Skeletal muscle cell (primary cell): ENCODE results near the gene OR4K2.
"Not testable (repeated sequence)": the region's sequence is repeated elsewhere in the genome, so short reads cannot be mapped to it uniquely, and the experiment has no call there.

ENCODE experiments used
- DNase-seq: peaks from one replicate; pipeline ENCODE4 v3.0.0-alpha.2; 2010; ENCODE audit warnings: low read depth
- H3K4me3 ChIP-seq: 2 replicates; pipeline ENCODE4 v1.5.1; 2011; ENCODE audit warnings: low read depth, mild to moderate bottlenecking, control low read depth, low read length, moderate library complexity

OR4K2 gene, protein sequence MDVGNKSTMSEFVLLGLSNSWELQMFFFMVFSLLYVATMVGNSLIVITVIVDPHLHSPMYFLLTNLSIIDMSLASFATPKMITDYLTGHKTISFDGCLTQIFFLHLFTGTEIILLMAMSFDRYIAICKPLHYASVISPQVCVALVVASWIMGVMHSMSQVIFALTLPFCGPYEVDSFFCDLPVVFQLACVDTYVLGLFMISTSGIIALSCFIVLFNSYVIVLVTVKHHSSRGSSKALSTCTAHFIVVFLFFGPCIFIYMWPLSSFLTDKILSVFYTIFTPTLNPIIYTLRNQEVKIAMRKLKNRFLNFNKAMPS

DNA sequence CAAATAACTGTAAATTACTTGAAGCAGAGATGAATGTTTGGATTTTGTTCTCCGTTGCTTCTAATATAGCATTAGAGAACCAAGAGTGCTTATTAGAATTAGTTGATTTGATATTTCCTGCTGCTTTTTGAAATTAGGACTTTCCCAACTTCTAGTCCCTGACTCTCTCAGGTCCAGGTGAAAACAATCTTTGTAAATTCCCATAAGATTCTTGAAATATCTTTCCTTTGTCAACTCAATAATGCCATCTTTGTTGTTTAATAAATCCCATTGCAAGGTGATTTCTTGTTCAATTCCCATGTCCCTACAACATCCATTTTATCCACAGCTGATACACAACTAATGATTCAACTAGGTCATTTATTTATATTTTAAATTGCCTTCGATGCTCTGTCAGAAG, at the start of gene OR4K2:
Gene OR4K2 (plus strand): TSS at position 301 of the 400 bp plus-strand sequence. CDS start 1,126 bp downstream, outside the sequence.
- no peak for DNase-seq
- H3K4me3 ChIP-seq, result no peak within 1 kb of the TSS

DNA sequence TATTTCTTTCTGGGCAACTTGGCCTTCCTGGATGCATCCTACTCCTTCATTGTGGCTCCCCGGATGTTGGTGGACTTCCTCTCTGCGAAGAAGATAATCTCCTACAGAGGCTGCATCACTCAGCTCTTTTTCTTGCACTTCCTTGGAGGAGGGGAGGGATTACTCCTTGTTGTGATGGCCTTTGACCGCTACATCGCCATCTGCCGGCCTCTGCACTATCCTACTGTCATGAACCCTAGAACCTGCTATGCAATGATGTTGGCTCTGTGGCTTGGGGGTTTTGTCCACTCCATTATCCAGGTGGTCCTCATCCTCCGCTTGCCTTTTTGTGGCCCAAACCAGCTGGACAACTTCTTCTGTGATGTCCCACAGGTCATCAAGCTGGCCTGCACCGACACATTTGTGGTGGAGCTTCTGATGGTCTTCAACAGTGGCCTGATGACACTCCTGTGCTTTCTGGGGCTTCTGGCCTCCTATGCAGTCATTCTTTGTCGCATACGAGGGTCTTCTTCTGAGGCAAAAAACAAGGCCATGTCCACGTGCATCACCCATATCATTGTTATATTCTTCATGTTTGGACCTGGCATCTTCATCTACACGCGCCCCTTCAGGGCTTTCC, 47.2 kb upstream of the OR4K2 start:
- H3K4me3 ChIP-seq, DNase-seq: not testable (repeated sequence)

DNA sequence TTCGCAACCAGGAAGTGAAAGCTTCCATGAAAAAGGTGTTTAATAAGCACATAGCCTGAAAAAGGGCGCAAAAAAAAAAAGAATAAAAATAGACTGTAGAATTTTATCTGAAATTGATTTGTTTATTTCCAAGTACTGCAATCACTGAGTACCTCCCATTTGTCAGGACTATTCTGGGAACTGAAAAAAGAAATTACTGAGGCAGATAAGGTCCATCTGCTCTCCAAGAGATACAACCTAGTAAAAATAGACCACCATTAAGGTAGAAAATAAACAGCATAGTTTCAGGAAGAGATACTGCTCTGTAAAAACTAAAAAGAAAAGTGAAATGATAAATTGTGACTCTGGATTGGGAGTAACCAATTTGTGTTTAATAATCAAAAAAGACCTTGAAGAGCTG, 46.6 kb upstream of the OR4K2 start:
- DNase-seq, result no peak
- no peak overlapping the region for H3K4me3 ChIP-seq

DNA sequence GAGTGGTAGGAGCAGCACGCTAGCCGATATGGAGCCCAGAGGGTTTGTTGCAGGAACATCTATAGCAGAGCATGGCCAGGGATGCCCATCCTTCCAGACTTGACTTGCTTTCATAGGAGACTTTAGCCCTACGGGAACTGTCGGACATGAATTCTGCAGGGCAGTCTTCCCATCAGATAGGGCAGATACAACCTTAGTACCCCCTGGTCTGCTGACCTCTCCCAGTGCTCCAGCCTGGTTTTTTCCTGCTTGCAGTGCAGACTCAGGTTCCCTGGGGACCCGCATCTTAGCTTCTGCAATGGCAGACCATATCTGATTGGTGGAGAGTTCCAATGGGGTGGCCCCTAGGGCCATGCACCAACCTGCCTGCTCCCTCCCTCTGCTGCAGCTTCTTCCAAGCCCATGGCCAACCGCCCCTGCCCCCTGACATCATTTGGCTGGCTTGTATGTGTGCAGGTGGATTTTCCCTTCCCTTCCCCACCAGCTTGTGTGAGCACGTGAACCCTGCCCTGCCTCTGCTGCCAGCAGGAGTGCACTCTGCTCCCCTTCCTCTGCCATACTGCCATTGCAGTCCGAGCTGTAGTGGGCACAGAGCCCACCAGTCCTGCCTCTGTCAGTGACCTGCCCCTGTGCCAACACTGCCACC, 40.6 kb upstream of the OR4K2 start:
- DNase-seq, H3K4me3 ChIP-seq: not testable (repeated sequence)

DNA sequence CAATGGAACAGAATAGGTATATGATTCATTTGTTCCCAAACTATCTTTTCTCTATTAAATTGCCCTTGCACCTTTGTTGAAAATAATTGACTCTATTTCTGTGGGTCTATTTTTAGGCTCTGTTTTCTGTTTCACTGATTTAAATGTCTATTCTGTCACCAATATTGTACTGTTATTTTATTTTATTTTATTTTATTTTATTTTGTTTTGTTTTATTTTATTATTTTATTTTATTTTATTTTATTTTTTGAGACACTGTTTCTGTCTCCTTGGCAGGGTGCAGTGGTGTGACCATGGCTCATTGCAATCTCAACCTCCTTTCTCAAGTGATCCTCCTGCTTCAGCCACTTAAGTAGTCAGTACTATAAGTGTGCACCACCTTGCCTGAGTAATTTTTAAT, 36.5 kb upstream of the OR4K2 start:
- DNase-seq, result no peak

DNA sequence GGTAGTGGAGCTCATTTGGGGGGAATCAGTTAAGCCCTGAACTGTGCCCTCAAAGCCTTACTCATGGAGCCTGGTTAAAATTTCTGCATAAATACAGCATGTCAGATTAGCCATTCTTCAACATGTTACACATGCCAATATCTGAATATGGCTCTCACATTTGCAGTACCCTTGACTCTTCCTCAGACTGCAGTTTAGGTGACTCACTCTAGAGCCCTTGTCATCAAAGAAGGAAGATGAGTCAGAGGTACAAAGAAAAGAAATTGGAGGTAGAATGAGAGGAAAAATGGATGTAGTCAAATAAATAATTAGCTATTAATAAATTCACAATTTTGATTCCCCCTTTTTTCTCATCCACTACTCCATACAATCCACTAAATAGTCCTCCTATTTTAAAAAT, 23.6 kb upstream of the OR4K2 start:
- H3K4me3 ChIP-seq, result no peak overlapping the region
- no peak for DNase-seq

More for the DNA sequence above, 36.5 kb upstream of the OR4K2 start:
- no peak overlapping the region for H3K4me3 ChIP-seq

DNA sequence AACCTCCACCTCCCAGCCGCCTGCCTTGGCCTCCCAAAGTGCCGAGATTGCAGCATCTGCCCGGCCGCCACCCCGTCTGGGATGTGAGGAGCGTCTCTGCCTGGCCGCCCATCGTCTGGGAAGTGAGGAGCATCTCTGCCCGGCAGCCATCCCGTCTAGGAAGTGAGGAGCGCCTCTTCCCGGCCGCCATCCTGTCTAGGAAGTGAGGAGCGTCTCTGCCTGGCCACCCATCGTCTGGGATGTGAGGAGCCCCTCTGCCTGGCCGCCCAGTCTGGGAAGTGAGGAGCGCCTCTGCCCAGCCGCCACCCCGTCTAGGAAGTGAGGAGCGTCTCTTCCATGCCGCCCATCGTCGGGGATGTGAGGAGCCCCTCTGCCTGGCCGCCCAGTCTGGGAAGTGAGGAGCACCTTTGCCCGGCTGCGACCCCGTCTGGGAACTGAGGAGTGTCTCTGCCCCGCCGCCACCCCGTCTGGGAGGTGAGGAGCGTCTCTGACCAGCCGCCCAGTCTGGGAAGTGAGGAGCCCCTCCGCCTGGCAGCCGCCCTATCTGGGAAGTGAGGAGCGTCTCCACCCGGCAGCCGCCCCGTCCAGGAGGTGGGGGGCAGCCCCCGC, 8.8 kb upstream of the OR4K2 start:
- not testable (repeated sequence) for H3K4me3 ChIP-seq, DNase-seq

DNA sequence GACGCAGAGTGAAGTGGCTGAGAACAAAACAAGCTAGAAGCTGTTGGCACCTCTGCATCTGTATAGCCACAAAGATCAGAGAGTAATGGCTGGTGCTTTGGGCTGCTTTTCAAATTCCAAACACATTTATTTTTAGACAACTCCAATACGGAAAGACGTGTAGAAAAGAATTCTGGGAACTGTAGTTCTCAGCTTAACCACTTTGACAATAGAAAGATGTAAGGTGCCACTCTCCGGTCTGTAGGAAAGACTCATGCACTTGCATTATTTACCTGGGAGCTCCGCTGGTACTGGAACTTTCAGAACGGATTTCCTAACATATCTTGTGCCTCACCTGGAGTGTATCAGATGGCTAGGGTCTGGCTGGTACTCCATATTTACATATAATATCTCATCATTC, 1.8 kb upstream of the OR4K2 start:
- DNase-seq, result no peak

DNA sequence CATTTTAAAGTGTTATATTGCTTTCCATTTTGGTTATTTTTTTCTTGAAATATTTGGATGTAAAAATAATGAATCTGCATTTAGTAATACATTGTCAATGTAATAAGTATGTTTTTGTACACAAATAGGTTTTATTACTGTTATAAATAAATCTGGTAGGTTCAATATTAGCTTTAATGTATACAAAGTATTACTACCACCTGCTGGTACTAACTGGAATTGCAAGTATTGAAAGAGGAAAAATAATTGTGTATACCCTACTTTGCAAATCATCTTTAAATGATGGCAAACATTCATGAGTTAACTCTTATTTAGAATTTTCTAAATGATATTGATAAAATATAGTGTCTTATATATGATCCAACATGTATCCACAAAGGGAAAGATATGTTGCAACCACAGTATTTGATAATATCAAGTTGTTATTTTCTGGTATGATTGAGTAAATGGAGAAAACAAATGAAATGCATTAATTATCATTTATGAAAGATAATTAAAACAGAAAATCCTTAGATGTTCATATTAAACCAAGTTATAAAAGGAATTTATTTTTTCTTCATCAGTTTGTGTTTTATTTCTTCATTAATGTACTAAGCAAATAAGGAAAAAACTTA, 3.2 kb downstream of the OR4K2 start:
- no peak for DNase-seq
- H3K4me3 ChIP-seq, result no peak overlapping the region

More for the DNA sequence above, 1.8 kb upstream of the OR4K2 start:
- no peak overlapping the region for H3K4me3 ChIP-seq

DNA sequence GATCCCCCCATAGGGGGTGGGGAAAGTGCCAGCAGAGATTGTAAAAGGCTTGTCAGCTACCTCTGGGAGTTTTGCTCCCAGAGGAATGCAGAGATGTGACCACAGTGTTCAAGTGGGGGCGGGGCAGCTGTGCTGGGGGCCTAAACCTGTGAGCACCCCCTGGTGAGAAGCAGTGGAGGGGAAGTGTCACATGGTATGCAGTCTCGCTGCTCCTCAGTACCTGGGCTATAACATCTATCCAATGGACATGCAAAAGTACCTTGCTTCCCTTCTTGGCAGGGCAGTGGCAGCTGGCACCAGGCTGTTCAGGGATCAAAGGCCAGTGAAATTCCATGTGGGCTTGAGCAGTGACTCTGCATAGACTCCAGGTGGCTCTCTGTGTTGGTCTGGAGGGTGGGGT, 20.3 kb downstream of the OR4K2 start:
- DNase-seq, result no peak
- H3K4me3 ChIP-seq, result no peak overlapping the region

DNA sequence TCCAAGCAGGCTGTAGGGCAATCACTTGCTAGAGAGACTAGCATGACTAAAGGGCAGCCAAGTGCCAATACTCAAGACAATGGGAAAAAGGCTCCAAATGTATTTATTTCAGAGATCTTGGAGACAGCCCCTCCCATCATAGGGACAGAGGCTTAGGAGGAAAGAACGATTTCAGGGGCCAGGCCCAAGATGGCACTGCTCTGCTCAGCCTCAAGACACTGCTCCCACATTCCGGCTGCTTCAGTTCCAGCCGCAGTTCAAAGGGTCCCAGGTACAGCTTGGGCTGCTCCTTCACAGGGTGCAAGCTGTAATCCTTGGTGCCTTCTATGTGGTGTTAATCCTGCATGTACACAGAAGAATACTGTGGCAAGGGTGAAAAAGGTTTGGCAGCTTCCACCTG, 26.1 kb downstream of the OR4K2 start:
- H3K4me3 ChIP-seq, result no peak overlapping the region
- DNase-seq, result no peak

DNA sequence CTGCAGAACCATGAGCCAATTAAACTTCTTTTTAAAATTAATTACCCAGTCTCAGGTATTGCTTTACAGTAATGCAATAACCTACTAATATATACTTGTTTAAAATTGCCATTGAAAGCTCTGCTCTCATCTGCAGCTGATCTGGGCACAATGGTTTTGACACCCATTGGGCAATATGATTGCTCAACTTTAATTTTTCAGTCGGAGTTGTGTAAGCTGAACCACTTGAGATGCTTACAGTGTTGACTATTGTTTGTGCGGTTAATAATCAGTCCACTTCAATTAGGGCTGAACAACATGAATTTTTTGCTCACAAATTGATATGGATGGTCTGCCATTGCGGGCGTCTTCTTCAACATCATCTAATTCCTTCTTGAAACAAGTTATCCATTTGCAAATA, 27.5 kb downstream of the OR4K2 start:
- H3K4me3 ChIP-seq, result no peak overlapping the region
- no peak for DNase-seq

DNA sequence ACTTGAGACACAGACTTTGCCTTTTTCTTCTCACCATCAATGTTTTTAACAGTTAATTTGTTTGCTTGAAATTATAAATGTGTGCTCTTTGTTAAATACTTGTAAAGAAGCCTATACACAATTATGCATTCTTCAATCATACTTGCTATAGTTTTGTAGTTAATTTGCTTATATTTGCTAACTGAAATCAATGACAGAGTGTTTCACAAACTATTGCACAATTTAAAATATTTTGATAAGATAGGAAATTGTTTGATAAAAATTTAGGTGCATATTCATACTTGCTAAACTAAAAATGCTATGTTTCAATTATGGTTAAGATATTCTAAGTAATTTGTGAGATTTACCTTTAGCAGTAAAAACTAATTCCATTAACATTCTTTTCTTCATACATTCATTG, 31.7 kb downstream of the OR4K2 start:
- no peak for DNase-seq
- no peak overlapping the region for H3K4me3 ChIP-seq

DNA sequence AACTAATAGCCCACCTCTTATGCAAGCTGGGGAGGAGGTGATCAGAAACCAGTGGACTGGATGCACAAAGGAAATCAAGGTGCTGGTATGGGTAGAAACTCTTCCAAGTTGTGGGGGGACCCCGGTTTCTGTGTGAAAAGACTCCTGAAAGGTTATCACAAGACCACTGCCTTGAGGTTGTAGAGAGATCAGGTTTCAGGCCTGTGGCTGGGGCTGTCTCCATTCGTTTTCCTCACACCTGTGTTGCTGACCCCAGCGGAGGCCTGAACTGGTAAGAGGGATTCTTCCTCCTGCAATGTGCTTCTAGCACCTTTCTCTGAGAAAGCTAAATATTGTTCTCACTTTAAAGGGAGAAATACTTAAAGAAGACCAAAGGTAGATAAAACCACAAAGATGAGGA, 36.2 kb downstream of the OR4K2 start:
- DNase-seq, result no peak
- H3K4me3 ChIP-seq, result no peak overlapping the region

DNA sequence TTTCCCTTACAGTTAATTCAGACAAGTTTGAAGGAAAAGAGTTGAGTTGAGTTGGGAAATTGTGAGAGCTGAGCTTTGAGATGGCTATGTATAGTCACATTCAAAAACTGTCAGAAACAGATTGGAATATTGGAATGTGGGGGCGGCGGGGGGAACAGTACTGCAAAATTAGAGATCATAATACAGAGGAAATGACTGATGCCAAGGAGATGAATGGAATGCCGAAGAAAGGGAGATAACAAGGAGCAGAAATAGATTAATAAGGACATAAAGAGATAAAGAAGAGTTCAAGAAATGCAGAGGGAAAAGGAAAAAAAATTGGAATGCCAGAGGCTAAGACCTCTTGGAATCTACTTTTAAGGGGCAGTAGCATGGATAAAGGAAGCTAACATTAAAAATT, 42.3 kb downstream of the OR4K2 start:
- DNase-seq, result no peak
- no peak overlapping the region for H3K4me3 ChIP-seq

DNA sequence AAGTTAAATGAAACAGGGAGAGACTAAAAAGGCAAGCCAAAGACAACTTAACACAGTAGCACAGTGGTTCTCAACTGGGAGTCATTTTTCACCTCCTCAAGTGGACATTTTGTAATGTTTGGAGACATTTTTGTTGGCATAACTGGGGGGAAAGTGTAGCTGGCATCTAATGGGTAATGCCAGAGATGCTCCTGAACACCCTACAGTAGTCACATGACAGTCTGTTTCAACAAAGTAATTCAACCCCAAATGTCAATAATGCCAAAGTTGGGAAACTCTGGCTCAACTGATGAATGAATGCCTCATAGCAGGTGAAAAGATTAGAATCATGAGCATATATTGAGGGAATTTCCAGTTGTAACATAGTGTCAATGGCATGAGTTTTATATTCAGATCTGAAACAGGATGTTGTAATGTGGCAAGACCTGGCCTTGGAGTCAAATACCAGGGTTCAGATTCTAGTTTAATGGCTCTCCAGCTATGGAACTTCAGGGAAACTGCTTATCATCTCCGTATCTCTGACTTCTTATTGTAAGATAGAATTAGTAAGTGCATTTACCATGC, 43.1 kb downstream of the OR4K2 start:
- H3K4me3 ChIP-seq, result no peak overlapping the region
- no peak for DNase-seq

DNA sequence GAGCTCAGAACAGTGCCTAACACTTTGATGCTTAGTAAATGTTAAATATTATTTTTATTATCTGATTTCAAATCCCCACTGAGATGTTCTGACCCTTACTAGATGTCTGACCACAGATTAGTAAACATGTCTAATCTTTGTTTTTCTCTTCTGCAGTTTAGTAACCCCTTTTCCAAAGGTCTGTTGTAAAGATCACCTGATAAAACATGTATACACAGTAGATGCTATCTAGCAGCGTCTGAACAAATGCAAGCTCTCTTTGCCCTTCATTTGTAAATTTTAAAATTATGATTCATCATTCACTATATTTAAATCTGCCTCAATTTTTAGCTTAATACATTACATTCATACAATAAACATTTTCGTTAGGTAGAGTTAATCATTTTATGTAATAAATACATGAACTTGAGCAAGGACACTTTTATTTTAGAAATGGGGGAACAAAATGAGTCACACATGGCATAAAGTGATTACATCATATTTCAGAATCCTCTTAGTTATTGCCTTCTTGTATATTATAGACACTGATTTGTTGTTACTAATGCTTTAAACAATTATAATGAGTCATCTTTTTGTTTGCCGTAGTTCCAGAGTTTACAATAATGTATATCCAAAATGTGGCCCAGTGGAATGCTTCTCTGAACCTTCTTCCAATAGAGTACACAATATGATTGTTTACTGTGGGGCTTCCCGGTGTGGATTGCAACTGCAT, 43.8 kb downstream of the OR4K2 start:
- H3K4me3 ChIP-seq, result no peak overlapping the region
- no peak for DNase-seq

DNA sequence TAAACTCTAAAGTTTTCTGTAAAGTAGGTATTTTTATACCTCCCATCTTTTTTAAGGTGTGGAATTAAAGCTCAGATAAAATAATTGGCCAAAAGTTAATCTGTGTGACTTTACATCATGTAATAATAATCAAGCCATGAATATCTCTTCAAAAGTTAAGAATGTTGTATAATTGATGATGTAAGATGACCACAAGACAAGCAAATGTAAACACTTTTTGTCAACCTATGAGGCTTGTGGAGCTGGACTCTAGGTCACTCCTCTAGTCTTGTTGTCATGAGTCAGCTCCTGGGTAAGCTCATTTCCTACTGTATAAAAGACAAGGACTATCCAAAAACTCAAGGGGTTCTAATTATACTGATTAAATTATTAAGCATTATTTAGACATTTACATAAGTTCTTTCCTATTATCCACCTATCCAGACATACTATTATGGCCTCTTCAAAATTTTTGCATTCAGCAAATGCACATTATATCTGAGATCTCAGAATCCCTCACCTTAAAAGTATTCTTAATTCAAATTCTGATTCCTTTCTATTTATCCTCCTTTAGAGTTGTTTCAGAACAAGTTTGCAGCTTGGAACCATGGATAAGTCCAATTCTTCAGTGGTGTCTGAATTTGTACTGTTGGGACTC, 45.2 kb downstream of the OR4K2 start, which contains the start of gene OR4K5:
Gene OR4K5 (plus strand): TSS at position 587 of the 637 bp plus-strand sequence. CDS start 0 bp downstream, at position 587.
- DNase-seq, result no peak
- no peak within 1 kb of the TSS for H3K4me3 ChIP-seq
